ENCODE measurements around the gene GLTP. TPM values are rescaled to one million over a fixed set of nuclear protein-coding genes. Genes with fewer than 3 reads are reported as not detected.

Gene GLTP
- polyA plus RNA-seq, 2 of the 4 experiments (the other 2 are of a cell fraction) = 16.9 to 18.8 TPM

DNA sequence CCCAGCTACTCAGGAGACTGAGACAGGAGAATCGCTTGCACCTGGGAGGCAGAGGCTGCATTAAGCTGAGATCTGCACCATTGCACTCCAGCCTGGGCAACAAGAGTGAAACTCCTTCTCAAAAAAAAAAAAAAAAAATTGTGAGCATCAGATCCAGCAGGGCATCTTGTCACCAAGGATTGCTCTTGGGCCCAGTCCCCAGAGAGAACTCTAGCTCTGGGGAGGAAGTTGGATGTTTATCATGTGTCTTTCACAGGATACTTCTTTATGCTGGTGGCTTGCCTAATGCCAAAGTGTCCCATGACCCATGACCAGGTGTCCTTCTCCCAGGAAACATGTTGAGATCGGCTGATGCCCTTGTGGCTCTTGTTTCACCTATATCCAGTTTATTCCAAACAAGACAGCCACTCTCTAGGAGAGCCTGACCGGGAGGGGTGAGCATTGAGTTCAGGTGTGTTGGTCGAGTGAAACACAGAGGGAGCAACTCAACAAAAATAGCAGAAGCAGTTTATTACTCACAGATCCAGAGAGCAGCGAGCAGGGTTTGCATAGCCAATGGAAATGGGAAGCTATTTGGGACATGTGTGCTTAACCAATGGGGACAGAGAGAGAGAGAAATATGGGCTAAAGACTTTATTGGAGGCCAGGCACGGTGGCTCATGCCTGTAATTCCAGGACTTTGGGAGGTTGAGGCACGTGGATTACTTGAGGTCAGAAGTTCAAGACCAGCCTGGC lies 13.1 kb upstream of the GLTP start (continued):
- TF ChIP-seq, protein P1, sequence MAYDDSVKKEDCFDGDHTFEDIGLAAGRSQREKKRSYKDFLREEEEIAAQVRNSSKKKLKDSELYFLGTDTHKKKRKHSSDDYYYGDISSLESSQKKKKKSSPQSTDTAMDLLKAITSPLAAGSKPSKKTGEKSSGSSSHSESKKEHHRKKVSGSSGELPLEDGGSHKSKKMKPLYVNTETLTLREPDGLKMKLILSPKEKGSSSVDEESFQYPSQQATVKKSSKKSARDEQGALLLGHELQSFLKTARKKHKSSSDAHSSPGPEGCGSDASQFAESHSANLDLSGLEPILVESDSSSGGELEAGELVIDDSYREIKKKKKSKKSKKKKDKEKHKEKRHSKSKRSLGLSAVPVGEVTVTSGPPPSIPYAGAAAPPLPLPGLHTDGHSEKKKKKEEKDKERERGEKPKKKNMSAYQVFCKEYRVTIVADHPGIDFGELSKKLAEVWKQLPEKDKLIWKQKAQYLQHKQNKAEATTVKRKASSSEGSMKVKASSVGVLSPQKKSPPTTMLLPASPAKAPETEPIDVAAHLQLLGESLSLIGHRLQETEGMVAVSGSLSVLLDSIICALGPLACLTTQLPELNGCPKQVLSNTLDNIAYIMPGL (CRISPR knock-in tag; IDR thresholded peaks at IDR 0.05; ENCODE audit: borderline replicate concordance) = no peak
- TF ChIP-seq MYC (IDR thresholded peaks at IDR 0.05; ENCODE audit: borderline replicate concordance, low read length) (no peak), ZFP36 (IDR thresholded peaks at IDR 0.05; ENCODE audit: borderline replicate concordance, partially characterized antibody) (no peak), FOSL2 (IDR thresholded peaks at IDR 0.05) (no peak), FOSL2 (CRISPR knock-in tag; IDR thresholded peaks at IDR 0.05) (no peak)
- TF ChIP-seq, protein P2, sequence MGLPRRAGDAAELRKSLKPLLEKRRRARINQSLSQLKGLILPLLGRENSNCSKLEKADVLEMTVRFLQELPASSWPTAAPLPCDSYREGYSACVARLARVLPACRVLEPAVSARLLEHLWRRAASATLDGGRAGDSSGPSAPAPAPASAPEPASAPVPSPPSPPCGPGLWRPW (IDR thresholded peaks at IDR 0.05) = no peak
- TF ChIP-seq, protein P3, sequence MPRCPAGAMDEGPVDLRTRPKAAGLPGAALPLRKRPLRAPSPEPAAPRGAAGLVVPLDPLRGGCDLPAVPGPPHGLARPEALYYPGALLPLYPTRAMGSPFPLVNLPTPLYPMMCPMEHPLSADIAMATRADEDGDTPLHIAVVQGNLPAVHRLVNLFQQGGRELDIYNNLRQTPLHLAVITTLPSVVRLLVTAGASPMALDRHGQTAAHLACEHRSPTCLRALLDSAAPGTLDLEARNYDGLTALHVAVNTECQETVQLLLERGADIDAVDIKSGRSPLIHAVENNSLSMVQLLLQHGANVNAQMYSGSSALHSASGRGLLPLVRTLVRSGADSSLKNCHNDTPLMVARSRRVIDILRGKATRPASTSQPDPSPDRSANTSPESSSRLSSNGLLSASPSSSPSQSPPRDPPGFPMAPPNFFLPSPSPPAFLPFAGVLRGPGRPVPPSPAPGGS (IDR thresholded peaks at IDR 0.05) = no peak

DNA sequence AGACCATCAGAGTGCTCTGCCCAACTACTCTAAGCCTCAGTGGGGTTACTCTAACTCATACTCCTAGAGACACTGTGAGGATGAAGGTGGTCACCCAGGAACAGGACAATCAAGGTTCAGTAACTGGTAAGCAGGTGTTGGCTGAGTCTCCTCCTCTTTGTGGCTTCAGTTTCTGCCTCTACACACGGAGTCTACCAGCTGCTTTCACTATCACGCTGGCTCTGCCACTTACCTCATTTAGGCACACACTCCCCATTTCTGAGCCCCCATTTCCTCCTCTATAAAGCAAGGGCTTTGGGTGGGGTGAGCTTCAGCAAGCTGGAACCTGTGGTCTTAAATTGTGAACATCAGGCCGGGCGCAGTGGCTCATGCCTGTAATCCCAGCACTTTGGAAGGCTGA lies 12.4 kb upstream of the GLTP start:
- Histone ChIP-seq H3K4me2 (no peak overlapping the region), H3K27ac (no peak overlapping the region), H3K4me3 (no peak overlapping the region), H3K4me1 (peaks cover 14% of the 10 kb centered on the region), H3K9me3 (no peaks in the 10 kb centered on the region)
- CTCF ChIA-PET = interaction anchor here (1.6 to 2.5 kb wide), 2 partner anchors 13 to 40 kb away, joined by 3 to 9 read pairs; no protein-coding TSS in a partner anchor
- POLR2A ChIA-PET = no interaction called here
- 76% methylated on average over 4 of the region's 4 CpGs for WGBS (ENCODE audit: missing lambda C conversion rate)
- TF ChIP-seq, protein P4, sequence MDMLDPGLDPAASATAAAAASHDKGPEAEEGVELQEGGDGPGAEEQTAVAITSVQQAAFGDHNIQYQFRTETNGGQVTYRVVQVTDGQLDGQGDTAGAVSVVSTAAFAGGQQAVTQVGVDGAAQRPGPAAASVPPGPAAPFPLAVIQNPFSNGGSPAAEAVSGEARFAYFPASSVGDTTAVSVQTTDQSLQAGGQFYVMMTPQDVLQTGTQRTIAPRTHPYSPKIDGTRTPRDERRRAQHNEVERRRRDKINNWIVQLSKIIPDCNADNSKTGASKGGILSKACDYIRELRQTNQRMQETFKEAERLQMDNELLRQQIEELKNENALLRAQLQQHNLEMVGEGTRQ (IDR thresholded peaks at IDR 0.05) = no peak
- TF ChIP-seq, protein P5, sequence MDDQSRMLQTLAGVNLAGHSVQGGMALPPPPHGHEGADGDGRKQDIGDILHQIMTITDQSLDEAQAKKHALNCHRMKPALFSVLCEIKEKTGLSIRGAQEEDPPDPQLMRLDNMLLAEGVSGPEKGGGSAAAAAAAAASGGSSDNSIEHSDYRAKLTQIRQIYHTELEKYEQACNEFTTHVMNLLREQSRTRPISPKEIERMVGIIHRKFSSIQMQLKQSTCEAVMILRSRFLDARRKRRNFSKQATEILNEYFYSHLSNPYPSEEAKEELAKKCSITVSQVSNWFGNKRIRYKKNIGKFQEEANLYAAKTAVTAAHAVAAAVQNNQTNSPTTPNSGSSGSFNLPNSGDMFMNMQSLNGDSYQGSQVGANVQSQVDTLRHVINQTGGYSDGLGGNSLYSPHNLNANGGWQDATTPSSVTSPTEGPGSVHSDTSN (IDR thresholded peaks at IDR 0.05) = no peak
- TF ChIP-seq, protein P6, sequence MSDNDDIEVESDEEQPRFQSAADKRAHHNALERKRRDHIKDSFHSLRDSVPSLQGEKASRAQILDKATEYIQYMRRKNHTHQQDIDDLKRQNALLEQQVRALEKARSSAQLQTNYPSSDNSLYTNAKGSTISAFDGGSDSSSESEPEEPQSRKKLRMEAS (IDR thresholded peaks at IDR 0.05) = no peak
- TF ChIP-seq NR3C1 (IDR thresholded peaks at IDR 0.05) (no peak), NPAS2 (CRISPR knock-in tag; IDR thresholded peaks at IDR 0.05; ENCODE audit: borderline replicate concordance) (no peak), CBX8 (IDR thresholded peaks at IDR 0.05) (no peak), RAD21 (conservative IDR thresholded peaks at IDR 0.05 in 1 of 2, IDR thresholded peaks at IDR 0.05 in 1 of 2) (no peak), KDM5A (IDR thresholded peaks at IDR 0.05) (no peak), ZFP36 (IDR thresholded peaks at IDR 0.05; ENCODE audit: borderline replicate concordance, partially characterized antibody) (no peak), RFX5 (IDR thresholded peaks at IDR 0.05) (no peak), HEYL (CRISPR knock-in tag; IDR thresholded peaks at IDR 0.05) (no peak), TFCP2L1 (CRISPR knock-in tag; IDR thresholded peaks at IDR 0.05) (no peak), MAZ (IDR thresholded peaks at IDR 0.05; ENCODE audit: borderline replicate concordance, low read depth, low read length) (no peak), CBX2 (IDR thresholded peaks at IDR 0.05; ENCODE audit: borderline replicate concordance, low read depth) (no peak)
- TF ChIP-seq, protein P2 (IDR thresholded peaks at IDR 0.05) = no peak
- FAIRE-seq (no peak), DNase-seq (ENCODE audit: low read depth in 1 of 2, low spot score in 1 of 2) (no peak), ATAC-seq (no peak)
